ENCODE results near the gene CASP2. TPM values are rescaled to one million over a fixed set of nuclear protein-coding genes. Genes with fewer than 3 reads are reported as not detected.

Gene CASP2
- total and polyA plus RNA-seq, 8 donors, result 4.2 to 19.7 (median 8.7) TPM

DNA sequence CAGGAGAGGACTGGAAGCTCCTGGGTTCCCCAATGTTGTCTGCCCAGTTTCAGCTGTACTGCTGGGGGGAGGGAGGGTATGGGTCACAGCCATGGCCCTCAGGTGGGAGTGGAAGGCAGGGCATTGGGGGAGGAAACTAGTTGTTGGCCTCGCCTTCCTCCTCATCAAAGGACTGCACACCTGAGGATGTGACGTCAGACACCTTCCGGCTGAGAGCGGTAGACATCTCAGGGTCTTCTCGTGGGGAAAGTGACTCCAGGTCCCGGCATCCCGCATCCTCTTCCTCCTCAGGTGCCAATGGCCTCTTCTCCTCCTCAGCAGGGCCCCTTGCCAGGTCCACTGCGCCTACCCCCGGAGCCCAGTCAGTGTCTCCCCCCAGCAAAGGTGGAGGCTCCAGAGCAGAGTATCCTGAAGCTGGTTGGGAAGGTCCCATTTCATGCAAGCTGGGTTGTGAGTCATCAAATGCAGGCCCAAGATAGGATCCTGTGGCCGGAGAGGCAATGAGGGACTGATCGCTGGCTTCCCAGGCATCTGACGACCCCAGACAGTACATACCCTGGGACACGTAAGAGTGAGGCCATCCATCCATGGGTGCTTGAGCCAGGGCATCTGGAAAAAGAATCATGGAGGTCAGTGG is 68.4 kb downstream of the CASP2 start:
- no peaks in the 10 kb centered on the region for H3K36me3 ChIP-seq
- no peaks in the 10 kb centered on the region for H3K4me1 ChIP-seq
- no peak overlapping the region for H3K27ac ChIP-seq
- ATAC-seq (no peak), FAIRE-seq (no peak), DNase-seq (no peak)
- intact Hi-C loops (cut with DNase I), result no loop called here
- TF ChIP-seq, protein P1, sequence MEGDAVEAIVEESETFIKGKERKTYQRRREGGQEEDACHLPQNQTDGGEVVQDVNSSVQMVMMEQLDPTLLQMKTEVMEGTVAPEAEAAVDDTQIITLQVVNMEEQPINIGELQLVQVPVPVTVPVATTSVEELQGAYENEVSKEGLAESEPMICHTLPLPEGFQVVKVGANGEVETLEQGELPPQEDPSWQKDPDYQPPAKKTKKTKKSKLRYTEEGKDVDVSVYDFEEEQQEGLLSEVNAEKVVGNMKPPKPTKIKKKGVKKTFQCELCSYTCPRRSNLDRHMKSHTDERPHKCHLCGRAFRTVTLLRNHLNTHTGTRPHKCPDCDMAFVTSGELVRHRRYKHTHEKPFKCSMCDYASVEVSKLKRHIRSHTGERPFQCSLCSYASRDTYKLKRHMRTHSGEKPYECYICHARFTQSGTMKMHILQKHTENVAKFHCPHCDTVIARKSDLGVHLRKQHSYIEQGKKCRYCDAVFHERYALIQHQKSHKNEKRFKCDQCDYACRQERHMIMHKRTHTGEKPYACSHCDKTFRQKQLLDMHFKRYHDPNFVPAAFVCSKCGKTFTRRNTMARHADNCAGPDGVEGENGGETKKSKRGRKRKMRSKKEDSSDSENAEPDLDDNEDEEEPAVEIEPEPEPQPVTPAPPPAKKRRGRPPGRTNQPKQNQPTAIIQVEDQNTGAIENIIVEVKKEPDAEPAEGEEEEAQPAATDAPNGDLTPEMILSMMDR (IDR thresholded peaks at IDR 0.05), result no peak
- WGBS, 2 donors, result 85 to 92% methylated on average over 13 of the region's 13 CpGs
- H3K27me3 ChIP-seq, result peaks cover 0 to 3% (median 0%) of the 10 kb centered on the region in 4 donors
- H3K4me3 ChIP-seq, result no peak overlapping the region
- H3K9me3 ChIP-seq, result no peaks in the 10 kb centered on the region

Other genes starting within 250 kb of the CASP2 start
- gene OR6V1, start 236.0 kb upstream of the CASP2 start, total RNA-seq, result not detected
- not detected for gene OR6V1, start 236.0 kb upstream of the CASP2 start, polyA plus RNA-seq
- gene PIP, start 156.3 kb upstream of the CASP2 start, total RNA-seq, result not detected
- gene PIP, start 156.3 kb upstream of the CASP2 start, polyA plus RNA-seq, result not detected
- gene TAS2R39, start 104.9 kb upstream of the CASP2 start, total RNA-seq, result not detected
- gene TAS2R39, start 104.9 kb upstream of the CASP2 start, polyA plus RNA-seq, result not detected
- gene TAS2R40, start 66.3 kb upstream of the CASP2 start, total RNA-seq, result not detected
- gene TAS2R40, start 66.3 kb upstream of the CASP2 start, polyA plus RNA-seq, result not detected
- gene GSTK1, start 24.9 kb upstream of the CASP2 start, total RNA-seq, result 10 to 100 TPM; 47.7 to 89.6 (median 62.4) TPM
- 100 to 1,000 TPM in 1 of 2 donors, 10 to 100 TPM in 1; 92.2 to 164 TPM for gene GSTK1, start 24.9 kb upstream of the CASP2 start, polyA plus RNA-seq
- 10 to 100 TPM in 1 of 6 donors, 1 to 10 TPM in 5; 4.2 to 17.3 (median 6.2) TPM for gene TMEM139, start 3.4 kb upstream of the CASP2 start, total RNA-seq
- 10 to 100 TPM; 13.7 to 14.4 TPM for gene TMEM139, start 3.4 kb upstream of the CASP2 start, polyA plus RNA-seq
- gene CLCN1, start 27.8 kb downstream of the CASP2 start, total RNA-seq, result under 1 TPM in 1 of 6 donors, not detected in 5; 0.06 TPM
- under 1 TPM in 1 of 2 donors, not detected in 1; 0.05 TPM for gene CLCN1, start 27.8 kb downstream of the CASP2 start, polyA plus RNA-seq
- under 1 TPM; 0.05 to 0.25 (median 0.15) TPM for gene FAM131B, start 74.4 kb downstream of the CASP2 start, total RNA-seq
- under 1 TPM; 0.08 to 0.09 TPM for gene FAM131B, start 74.4 kb downstream of the CASP2 start, polyA plus RNA-seq
- 10 to 100 TPM; 29.1 to 73.8 (median 38.4) TPM for gene ZYX, start 93.0 kb downstream of the CASP2 start, total RNA-seq
- gene ZYX, start 93.0 kb downstream of the CASP2 start, polyA plus RNA-seq, result 10 to 100 TPM; 57.6 to 63.1 TPM
- gene EPHA1, start 120.5 kb downstream of the CASP2 start, total RNA-seq, result 1 to 10 TPM; 5.3 to 9.0 (median 7.3) TPM
- 10 to 100 TPM; 11.1 to 14.2 TPM for gene EPHA1, start 120.5 kb downstream of the CASP2 start, polyA plus RNA-seq
- gene TAS2R60, start 155.1 kb downstream of the CASP2 start, total RNA-seq, result not detected
- gene TAS2R60, start 155.1 kb downstream of the CASP2 start, polyA plus RNA-seq, result not detected
- gene TAS2R41, start 189.5 kb downstream of the CASP2 start, total RNA-seq, result under 1 TPM in 1 of 6 donors, not detected in 5; 0.16 TPM
- not detected for gene TAS2R41, start 189.5 kb downstream of the CASP2 start, polyA plus RNA-seq